ENCODE data around the gene GPR45.

DNA sequence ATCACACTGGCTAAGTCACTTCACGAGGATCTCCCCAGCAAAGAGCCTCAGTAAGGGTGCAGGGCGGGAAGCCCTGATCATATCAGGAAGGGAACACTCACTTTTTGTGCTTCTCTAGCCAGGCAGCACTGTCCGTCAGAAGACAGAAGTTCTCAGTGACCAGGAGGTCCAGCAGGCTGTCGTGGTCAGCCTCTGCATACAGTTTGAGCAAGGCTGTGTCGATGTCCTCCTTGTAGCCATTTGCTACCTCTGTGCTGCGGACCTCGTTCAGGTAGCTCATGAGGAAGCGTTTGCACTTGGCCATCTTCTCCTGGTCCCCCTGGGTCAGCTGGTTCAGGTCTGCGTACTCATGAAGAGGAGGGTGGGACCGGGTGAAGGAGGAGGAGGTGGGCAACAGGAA, 38.7 kb downstream of the GPR45 start:
- TF ChIP-seq EP300 (IDR thresholded peaks at IDR 0.05) = no peak
- TF ChIP-seq, protein P1, sequence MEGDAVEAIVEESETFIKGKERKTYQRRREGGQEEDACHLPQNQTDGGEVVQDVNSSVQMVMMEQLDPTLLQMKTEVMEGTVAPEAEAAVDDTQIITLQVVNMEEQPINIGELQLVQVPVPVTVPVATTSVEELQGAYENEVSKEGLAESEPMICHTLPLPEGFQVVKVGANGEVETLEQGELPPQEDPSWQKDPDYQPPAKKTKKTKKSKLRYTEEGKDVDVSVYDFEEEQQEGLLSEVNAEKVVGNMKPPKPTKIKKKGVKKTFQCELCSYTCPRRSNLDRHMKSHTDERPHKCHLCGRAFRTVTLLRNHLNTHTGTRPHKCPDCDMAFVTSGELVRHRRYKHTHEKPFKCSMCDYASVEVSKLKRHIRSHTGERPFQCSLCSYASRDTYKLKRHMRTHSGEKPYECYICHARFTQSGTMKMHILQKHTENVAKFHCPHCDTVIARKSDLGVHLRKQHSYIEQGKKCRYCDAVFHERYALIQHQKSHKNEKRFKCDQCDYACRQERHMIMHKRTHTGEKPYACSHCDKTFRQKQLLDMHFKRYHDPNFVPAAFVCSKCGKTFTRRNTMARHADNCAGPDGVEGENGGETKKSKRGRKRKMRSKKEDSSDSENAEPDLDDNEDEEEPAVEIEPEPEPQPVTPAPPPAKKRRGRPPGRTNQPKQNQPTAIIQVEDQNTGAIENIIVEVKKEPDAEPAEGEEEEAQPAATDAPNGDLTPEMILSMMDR (IDR thresholded peaks at IDR 0.05) = no peak
